SK-N-MC (cell line): Measurements from ENCODE around the gene NPAS1.
A peak's percentile ranks its signal among the peaks of the same experiment; 100 is the strongest.

Source experiments
- DNase-seq: peaks from one replicate; pipeline ENCODE4 v3.0.0-alpha.2; 2011; ENCODE audit warnings: low read depth, low spot score
- H3K27ac ChIP-seq: fragments of 200-600 bp; sonication (generic); 2 replicates; pipeline ENCODE4 v1.5.1; 2016; ENCODE audit warnings: mixed run types
- H3K36me3 ChIP-seq: fragments of 200-600 bp; sonication (generic); 2 replicates; pipeline ENCODE4 v1.6.1; 2017; ENCODE audit warnings: antibody characterized with exemption, low read length, mixed read lengths; ENCODE audit not compliant: insufficient read depth
- H3K4me3 ChIP-seq: fragments of 200-600 bp; sonication (generic); 2 replicates; pipeline ENCODE4 v1.5.1; 2016
- H3K9ac ChIP-seq: fragments of 200-600 bp; sonication (generic); 2 replicates; pipeline ENCODE4 v1.8.0; 2017; ENCODE audit warnings: mixed run types, mixed read lengths; ENCODE audit not compliant: insufficient read length
- H3K9me3 ChIP-seq: fragments of 200-600 bp; sonication (generic); 2 replicates; pipeline ENCODE4 v1.6.1; 2017; ENCODE audit warnings: low read depth, mild to moderate bottlenecking, antibody characterized with exemption, low read length, moderate library complexity, mixed read lengths
- EZH2 ChIP-seq: fragments of 200-600 bp; sonication (generic); IDR thresholded peaks from one replicate; pipeline ENCODE4 v1.6.1; 2017; ENCODE audit warnings: antibody characterized with exemption
- FOXP2 ChIP-seq: optimal IDR thresholded peaks from 2 replicates; pipeline ENCODE3; 2011; ENCODE audit warnings: mild to moderate bottlenecking, moderate library complexity; ENCODE audit not compliant: insufficient read depth; ENCODE audit errors: extremely low read length, control extremely low read depth
- POLR2AphosphoS5 ChIP-seq: IDR thresholded peaks from 2 replicates; pipeline ENCODE4 v1.6.1; 2012; ENCODE audit warnings: mild to moderate bottlenecking, low read depth, low read length, borderline replicate concordance

The NPAS1 gene

DNA sequence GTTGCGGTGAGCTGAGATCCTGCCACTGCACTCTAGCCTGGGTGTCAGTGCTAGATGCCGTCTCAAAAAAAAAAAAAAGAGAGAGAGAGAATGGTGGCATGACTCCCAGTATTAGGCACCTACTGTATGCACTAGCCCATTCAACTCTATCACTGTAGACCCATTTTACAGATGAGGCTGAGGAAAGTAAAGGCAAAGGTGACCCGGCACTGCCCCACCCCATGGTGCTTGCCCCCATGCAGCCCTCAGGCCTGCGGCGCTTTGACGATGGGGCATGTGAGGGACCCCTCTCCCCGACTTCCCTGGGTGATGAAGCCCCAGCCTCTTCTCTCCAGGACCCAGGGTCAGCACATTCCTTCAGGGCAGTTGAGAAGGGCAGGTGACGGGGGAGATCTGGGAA, 7.3 kb downstream of the NPAS1 start:
- Histone ChIP-seq H3K27ac (no peak overlapping the region), H3K9me3 (no peaks in the 10 kb centered on the region), H3K4me3 (no peak overlapping the region), H3K9ac (no peak overlapping the region), H3K36me3 (no peaks in the 10 kb centered on the region)
- TF ChIP-seq POLR2AphosphoS5: no peak
- no peak for TF ChIP-seq FOXP2
- TF ChIP-seq EZH2: no peak
- DNase-seq: no peak

DNA sequence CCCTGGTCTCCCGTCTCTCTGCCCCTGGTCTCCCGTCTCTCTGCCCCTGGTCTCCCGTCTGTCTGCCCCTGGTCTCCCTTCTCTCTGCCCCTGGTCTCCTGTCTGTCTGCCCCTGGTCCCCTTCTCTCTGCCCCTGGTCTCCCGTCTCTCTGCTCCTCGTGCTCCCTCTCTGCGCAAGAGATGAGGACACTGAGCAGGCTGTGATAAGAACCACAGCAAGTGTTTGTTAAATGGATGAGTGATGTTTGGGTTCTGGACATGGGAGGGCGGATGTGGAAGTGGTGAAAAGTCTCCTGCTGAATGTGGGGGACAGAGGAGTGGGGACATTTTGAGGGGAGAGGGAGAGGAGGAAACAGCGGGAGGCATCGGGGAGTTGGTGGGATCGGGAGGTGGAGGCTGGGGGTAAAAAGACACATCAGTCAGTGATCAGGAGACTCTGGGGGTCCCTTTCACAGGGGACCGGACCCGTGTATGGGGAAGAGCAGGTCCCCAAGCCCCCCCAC, 8.0 kb downstream of the NPAS1 start:
- TF ChIP-seq POLR2AphosphoS5: no peak
- no peak for TF ChIP-seq EZH2
- TF ChIP-seq FOXP2: no peak
- H3K9me3 ChIP-seq: no peaks in the 10 kb centered on the region
- peak overlapping the region; percentile 32 for H3K9ac ChIP-seq
- H3K36me3 ChIP-seq: no peaks in the 10 kb centered on the region
- H3K4me3 ChIP-seq: no peak overlapping the region
- DNase-seq: no peak
- H3K27ac ChIP-seq: no peak overlapping the region

DNA sequence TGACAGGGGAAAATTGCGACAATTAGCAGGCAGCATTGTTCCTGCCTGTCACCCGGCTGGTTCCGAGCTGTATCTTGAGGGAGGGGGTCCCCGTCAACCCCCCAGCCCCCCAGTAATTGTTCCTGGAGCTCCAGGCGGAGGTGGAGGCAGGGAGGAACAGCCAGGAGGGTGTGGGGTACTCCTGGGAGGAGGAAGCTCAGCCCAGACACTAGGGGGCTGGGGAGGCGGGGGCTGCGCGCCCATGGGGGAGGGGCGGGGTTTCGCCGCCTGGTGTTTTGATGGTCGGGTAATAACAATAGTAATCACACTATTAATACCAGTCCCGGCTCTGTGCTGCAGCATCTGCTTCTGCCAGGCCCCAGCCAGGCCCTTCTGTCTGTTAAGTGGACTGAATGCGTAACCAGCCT, 8.6 kb downstream of the NPAS1 start:
- H3K36me3 ChIP-seq: no peaks in the 10 kb centered on the region
- H3K9me3 ChIP-seq: no peaks in the 10 kb centered on the region
- H3K27ac ChIP-seq: no peak overlapping the region
- H3K9ac ChIP-seq: peak overlapping the region; percentile 32
- TF ChIP-seq FOXP2 (no peak), EZH2 (no peak), POLR2AphosphoS5 (no peak)
- DNase-seq: no peak
- H3K4me3 ChIP-seq: 0 out of 2 replicates have a peak overlapping the region, but pooled peaks have one; percentile 42

DNA sequence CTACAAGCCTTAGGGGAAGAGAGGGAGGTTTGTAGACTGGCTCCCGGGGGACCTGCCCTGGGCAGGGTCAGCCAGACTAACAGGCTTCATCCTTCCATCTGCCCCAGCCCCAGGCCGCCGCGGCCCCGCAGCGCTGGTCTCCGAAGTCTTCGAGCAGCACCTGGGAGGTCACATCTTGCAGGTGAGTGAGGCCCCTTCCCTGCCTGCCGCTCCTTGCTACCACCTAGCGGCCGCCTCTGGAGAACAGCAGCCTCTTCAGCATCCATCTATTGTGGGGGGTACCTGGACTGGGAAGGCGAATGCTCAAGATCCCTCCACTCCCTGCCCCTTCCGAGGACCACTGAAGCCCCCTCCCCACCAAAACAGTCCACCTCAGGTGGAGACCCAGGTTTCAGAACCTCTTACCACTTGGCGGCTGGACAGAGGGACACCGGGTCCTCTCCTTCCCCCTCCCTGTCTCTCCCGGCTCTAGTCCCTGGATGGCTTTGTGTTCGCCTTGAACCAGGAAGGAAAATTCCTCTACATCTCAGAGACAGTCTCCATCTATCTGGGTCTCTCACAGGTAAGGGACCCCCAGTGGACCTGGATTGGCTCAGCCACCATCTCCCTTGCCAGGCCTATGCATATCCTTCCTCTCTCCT, 12.7 kb downstream of the NPAS1 start:
- Histone ChIP-seq H3K36me3 (no peaks in the 10 kb centered on the region), H3K9ac (no peak overlapping the region), H3K27ac (no peak overlapping the region), H3K9me3 (no peaks in the 10 kb centered on the region), H3K4me3 (no peak overlapping the region)
- TF ChIP-seq EZH2 (no peak), POLR2AphosphoS5 (no peak), FOXP2 (no peak)
- DNase-seq: no peak

DNA sequence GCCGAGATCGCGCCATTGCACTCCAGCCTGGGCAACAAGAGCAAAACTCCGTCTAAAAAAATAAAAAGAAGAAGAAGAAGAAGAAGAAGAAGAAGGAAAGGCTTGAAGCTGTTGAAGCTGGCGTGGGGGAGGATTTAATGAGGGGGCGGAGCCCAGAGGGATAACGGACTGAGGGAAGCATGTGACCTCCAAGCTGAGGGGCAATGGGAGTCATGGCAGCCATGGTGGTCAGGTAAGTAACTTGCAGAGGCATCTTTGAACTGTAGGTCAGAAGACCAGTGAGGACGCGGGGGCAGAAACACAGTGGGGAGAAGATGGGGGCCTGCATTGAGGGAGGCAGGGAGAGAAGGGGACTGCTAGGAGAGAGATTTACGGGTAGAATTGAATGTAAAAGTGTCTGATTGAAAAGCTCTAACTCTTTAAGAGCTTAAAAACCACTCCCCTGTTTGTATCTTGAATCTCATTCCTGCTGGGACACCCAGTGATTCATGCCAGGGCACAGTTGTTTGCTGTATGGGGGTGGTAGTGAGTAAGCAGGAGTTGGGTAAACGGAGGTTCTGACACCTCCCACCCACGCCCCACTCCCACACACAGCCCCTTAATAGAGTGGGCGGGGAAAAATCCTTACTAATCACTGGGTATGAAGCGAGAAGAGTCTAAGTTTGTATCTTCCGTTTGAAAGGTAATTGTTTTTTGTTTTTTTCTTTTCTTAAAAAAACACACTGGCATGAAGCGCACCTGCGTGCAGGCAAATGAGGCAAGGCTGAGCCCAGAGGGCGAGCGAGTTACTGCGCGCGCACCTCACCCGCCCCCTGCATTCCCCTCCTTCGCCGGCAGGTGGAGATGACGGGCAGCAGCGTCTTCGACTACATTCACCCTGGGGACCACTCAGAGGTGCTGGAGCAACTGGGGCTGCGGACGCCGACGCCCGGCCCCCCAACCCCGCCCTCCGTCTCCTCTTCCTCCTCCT, 15.8 kb downstream of the NPAS1 start:
- Histone ChIP-seq H3K9ac (peak overlapping the region; percentile 72), H3K36me3 (no peaks in the 10 kb centered on the region), H3K27ac (peak overlapping the region; percentile 66), H3K4me3 (peak overlapping the region; percentile 90), H3K9me3 (no peaks in the 10 kb centered on the region)
- TF ChIP-seq FOXP2 (peak; percentile 43), EZH2 (no peak), POLR2AphosphoS5 (peak; percentile 56)
- peak; percentile 55 for DNase-seq

DNA sequence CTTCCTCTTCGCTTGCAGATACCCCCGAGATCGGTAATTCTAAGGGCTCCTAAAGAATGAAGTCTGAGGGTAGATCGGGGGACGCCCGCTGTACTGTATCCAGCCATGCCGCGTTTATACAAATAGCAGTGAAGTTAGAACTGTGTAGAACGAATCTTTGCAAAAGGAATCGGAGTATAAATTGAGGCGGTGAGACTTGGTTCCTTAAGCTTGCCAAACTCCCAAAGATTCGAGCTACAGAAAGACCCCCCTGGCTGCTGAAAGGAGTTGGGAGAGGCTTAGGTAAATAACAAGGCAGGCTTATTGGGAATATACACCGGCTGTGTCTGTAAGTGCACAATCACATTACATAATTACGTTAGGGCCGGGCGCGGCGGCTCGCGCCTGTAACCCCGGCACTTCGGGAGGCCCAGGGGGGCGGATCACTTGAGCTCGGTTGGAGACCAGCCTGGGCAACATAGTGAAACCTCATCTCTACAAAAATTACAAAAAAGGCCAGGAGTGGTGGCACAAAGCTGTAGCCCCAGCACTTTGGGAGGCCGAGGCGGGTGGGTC, 16.5 kb downstream of the NPAS1 start:
- Histone ChIP-seq H3K4me3 (peak overlapping the region; percentile 90), H3K36me3 (no peaks in the 10 kb centered on the region), H3K9me3 (no peaks in the 10 kb centered on the region), H3K9ac (peak overlapping the region; percentile 72), H3K27ac (0 out of 2 replicates have a peak overlapping the region, but pooled peaks have one; percentile 27)
- peak; percentile 30 for DNase-seq
- TF ChIP-seq FOXP2: no peak
- TF ChIP-seq EZH2: no peak
- TF ChIP-seq POLR2AphosphoS5: no peak; the same call in 1 of the 2 replicates

DNA sequence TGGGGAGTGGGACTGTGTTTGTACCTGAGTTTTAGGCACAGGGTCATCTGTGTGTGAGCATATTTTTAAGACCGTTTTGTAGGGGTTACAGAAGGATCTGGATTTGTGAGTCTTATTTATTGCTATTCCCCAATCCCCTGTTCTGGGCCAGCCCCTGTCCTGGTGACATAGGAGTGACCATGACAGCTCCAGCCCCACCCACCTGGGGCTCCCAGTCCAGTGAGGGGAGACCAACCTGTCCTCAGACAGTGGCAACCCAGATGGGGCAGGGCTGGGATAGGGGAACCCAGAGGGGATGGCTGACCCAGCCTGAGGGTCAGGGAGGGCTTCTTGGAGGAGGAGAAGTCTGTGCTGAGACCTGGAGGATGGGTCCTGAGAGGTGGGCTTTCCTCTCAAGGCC, 18.1 kb downstream of the NPAS1 start:
- no peak overlapping the region for H3K4me3 ChIP-seq
- DNase-seq: no peak
- no peaks in the 10 kb centered on the region for H3K36me3 ChIP-seq
- H3K9ac ChIP-seq: no peak overlapping the region
- no peak for TF ChIP-seq FOXP2
- no peak for TF ChIP-seq EZH2
- TF ChIP-seq POLR2AphosphoS5: no peak
- no peaks in the 10 kb centered on the region for H3K9me3 ChIP-seq
- H3K27ac ChIP-seq: no peak overlapping the region

DNA sequence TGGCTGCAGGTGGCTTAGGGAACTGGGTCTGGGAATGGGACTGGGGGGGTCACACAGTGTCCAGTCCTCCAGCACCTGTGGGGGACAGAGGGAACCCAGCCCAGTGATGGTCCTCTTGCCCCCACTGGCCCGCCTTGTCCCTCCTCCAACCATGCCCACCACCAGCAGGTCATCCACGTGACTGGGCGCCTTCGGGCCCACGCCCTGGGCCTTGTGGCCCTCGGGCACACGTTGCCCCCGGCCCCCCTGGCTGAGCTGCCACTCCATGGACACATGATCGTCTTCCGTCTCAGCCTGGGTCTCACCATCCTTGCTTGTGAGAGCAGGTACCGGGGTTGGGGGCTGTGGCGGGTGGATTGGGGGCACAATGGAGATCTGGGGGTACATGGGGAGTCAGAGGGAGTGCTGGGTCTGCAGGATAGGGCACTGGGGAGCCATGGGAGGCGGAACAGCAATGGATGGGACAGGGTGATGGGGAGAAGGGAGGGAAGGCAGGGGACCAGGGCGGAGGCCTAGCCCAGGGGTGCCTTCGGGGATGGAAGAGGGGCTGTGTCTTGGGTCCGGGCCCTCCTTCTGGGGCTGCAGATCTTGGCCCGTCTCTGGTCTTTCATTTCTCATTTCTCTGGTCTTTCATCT, 19.7 kb downstream of the NPAS1 start:
- Histone ChIP-seq H3K9me3 (no peaks in the 10 kb centered on the region), H3K36me3 (no peaks in the 10 kb centered on the region), H3K4me3 (no peak overlapping the region), H3K27ac (no peak overlapping the region), H3K9ac (no peak overlapping the region)
- no peak for DNase-seq
- TF ChIP-seq POLR2AphosphoS5 (no peak), FOXP2 (no peak), EZH2 (no peak)
